ENCODE results near the gene RPSA.
"Not testable (repeated sequence)": the region's sequence is repeated elsewhere in the genome, so short reads cannot be mapped to it uniquely, and the experiment has no call there.

RPSA gene

GRCh38 chr3:39362812-39363211 lies 43.7 kb upstream of the RPSA start:
- TF ChIP-seq, protein P1, sequence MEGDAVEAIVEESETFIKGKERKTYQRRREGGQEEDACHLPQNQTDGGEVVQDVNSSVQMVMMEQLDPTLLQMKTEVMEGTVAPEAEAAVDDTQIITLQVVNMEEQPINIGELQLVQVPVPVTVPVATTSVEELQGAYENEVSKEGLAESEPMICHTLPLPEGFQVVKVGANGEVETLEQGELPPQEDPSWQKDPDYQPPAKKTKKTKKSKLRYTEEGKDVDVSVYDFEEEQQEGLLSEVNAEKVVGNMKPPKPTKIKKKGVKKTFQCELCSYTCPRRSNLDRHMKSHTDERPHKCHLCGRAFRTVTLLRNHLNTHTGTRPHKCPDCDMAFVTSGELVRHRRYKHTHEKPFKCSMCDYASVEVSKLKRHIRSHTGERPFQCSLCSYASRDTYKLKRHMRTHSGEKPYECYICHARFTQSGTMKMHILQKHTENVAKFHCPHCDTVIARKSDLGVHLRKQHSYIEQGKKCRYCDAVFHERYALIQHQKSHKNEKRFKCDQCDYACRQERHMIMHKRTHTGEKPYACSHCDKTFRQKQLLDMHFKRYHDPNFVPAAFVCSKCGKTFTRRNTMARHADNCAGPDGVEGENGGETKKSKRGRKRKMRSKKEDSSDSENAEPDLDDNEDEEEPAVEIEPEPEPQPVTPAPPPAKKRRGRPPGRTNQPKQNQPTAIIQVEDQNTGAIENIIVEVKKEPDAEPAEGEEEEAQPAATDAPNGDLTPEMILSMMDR (conservative IDR thresholded peaks at IDR 0.05; ENCODE audit: low read depth, low read length) = no peak
- no peaks in the 10 kb centered on the region for H3K79me2 ChIP-seq (ENCODE audit: insufficient read depth, low read depth)
- H3K4me3 ChIP-seq (IDR thresholded peaks at IDR 0.05; ENCODE audit: insufficient read depth, low read depth, low read length) = no peak overlapping the region
- no peak overlapping the region for H3K27ac ChIP-seq
- no peaks in the 10 kb centered on the region for H4K20me1 ChIP-seq (ENCODE audit: insufficient read depth)
- no peak overlapping the region for H3K4me2 ChIP-seq
- H3K36me3 ChIP-seq (ENCODE audit: insufficient read depth) = no peaks in the 10 kb centered on the region
- no peaks in the 10 kb centered on the region for H3K4me1 ChIP-seq (ENCODE audit: low read depth, poor library complexity, severe bottlenecking)
- no peak overlapping the region for H3K9ac ChIP-seq
- no peak overlapping the region for H2AFZ ChIP-seq (ENCODE audit: low read depth)
- H3K27me3 ChIP-seq (ENCODE audit: insufficient read depth, low read depth) = no peaks in the 10 kb centered on the region

GRCh38 chr3:39370450-39370849 lies 36.1 kb upstream of the RPSA start:
- not testable (repeated sequence) for H3K27ac ChIP-seq; H3K79me2 ChIP-seq (ENCODE audit: insufficient read depth, low read depth); H3K4me1 ChIP-seq (ENCODE audit: low read depth, poor library complexity, severe bottlenecking); H3K36me3 ChIP-seq (ENCODE audit: insufficient read depth); H3K4me3 ChIP-seq (IDR thresholded peaks at IDR 0.05; ENCODE audit: insufficient read depth, low read depth, low read length); H2AFZ ChIP-seq (ENCODE audit: low read depth); H3K9ac ChIP-seq; H4K20me1 ChIP-seq (ENCODE audit: insufficient read depth); H3K4me2 ChIP-seq; H3K27me3 ChIP-seq (ENCODE audit: insufficient read depth, low read depth)

DNA sequence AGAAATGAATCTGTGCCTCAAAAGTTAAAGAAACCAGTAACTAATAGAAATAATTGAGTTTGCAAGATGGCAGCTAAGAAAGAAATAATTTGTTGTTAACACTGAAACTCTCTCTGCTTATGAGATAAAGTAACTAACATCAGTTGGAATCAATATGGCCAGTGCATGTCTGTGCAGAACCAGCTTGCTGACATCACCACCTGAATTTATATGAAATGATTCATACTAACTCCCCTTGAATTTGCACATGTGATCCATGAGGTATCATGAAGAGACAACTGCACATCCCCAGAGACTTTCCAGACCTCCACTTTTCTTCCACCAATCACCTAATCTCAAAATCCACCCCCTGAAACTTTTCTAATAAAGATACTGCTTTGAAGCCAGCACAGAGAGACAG lies 33.7 kb upstream of the RPSA start:
- no peaks in the 10 kb centered on the region for H4K20me1 ChIP-seq (ENCODE audit: insufficient read depth)
- H2AFZ ChIP-seq (ENCODE audit: low read depth) = no peak overlapping the region
- no peak overlapping the region for H3K27ac ChIP-seq
- no peaks in the 10 kb centered on the region for H3K79me2 ChIP-seq (ENCODE audit: insufficient read depth, low read depth)
- H3K36me3 ChIP-seq (ENCODE audit: insufficient read depth) = no peaks in the 10 kb centered on the region
- H3K4me1 ChIP-seq (ENCODE audit: low read depth, poor library complexity, severe bottlenecking) = no peaks in the 10 kb centered on the region
- no peak overlapping the region for H3K4me2 ChIP-seq
- H3K4me3 ChIP-seq (IDR thresholded peaks at IDR 0.05; ENCODE audit: insufficient read depth, low read depth, low read length) = no peak overlapping the region
- no peaks in the 10 kb centered on the region for H3K27me3 ChIP-seq (ENCODE audit: insufficient read depth, low read depth)
- TF ChIP-seq, protein P1 (conservative IDR thresholded peaks at IDR 0.05; ENCODE audit: low read depth, low read length) = no peak
- H3K9ac ChIP-seq = no peak overlapping the region

DNA sequence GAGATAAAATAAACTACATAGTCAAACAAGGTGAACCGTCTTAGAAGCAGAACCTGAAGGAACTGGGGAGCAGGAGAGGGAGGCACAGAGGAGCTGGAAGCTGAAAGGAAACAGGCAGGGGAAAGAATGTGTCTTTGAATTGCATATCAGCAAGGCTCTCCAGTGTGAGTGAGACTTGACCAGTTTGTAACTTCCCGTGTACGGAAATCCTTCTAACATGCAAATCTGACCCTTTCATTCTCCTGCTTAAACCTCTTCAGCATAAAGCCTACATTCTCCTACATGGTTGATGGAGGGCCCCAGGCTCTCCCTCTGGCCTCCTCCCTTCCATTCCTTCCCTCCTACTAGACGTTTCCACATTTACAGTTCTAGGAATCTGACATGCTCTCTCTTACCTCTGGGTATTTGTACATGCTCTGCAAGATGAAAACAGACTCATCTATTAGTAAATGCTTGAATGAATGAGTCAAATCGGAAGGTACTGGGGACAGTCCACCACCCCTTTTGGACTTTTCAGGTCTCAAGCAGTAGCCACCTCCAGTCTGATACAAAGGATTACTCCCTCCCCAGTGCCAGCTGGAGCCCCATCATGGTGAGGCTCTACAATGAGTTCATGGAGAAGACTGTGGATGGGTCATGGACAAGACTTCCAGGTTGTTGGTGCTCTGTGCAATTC lies 29.4 kb upstream of the RPSA start:
- Histone ChIP-seq H3K4me2 (no peak overlapping the region), H4K20me1 (ENCODE audit: insufficient read depth) (no peaks in the 10 kb centered on the region), H3K4me3 (IDR thresholded peaks at IDR 0.05; ENCODE audit: insufficient read depth, low read depth, low read length) (no peak overlapping the region), H3K79me2 (ENCODE audit: insufficient read depth, low read depth) (no peaks in the 10 kb centered on the region), H3K27me3 (ENCODE audit: insufficient read depth, low read depth) (no peaks in the 10 kb centered on the region), H2AFZ (ENCODE audit: low read depth) (no peak overlapping the region), H3K27ac (no peak overlapping the region), H3K9ac (no peak overlapping the region), H3K4me1 (ENCODE audit: low read depth, poor library complexity, severe bottlenecking) (no peaks in the 10 kb centered on the region), H3K36me3 (ENCODE audit: insufficient read depth) (no peaks in the 10 kb centered on the region)
- TF ChIP-seq, protein P1 (conservative IDR thresholded peaks at IDR 0.05; ENCODE audit: low read depth, low read length) = no peak

- Histone ChIP-seq H3K36me3 (ENCODE audit: insufficient read depth) (no peaks in the 10 kb centered on the region), H2AFZ (ENCODE audit: low read depth) (no peak overlapping the region), H3K27ac (no peak overlapping the region), H3K79me2 (ENCODE audit: insufficient read depth, low read depth) (no peaks in the 10 kb centered on the region), H3K4me2 (no peak overlapping the region), H3K27me3 (ENCODE audit: insufficient read depth, low read depth) (no peaks in the 10 kb centered on the region), H3K4me3 (IDR thresholded peaks at IDR 0.05; ENCODE audit: insufficient read depth, low read depth, low read length) (no peak overlapping the region), H3K4me1 (ENCODE audit: low read depth, poor library complexity, severe bottlenecking) (peaks cover 7% of the 10 kb centered on the region), H3K9ac (no peak overlapping the region), H4K20me1 (ENCODE audit: insufficient read depth) (no peaks in the 10 kb centered on the region)
- TF ChIP-seq, protein P1 (conservative IDR thresholded peaks at IDR 0.05; ENCODE audit: low read depth, low read length) = peak; percentile 79
Observed at GRCh38 chr3:39378088-39378487, 28.4 kb upstream of the RPSA start.
